Progenitor cell of endocrine pancreas (in vitro differentiated cells): ENCODE data around the gene FOXP3. TPM values are rescaled to one million over a fixed set of nuclear protein-coding genes. Genes with fewer than 3 reads are reported as not detected.
A peak's percentile ranks its signal among the peaks of the same experiment; 100 is the strongest.

Experiments
- DNase-seq: peaks from one replicate; pipeline ENCODE4 v3.0.0; 2021; ENCODE audit warnings: low spot score; ENCODE audit not compliant: unreplicated experiment
- H3K27ac Mint-ChIP-seq: 2 replicates; pipeline ENCODE4 v1.8.0; 2021; ENCODE audit warnings: mild to moderate bottlenecking, moderate library complexity, mixed read lengths
- H3K27me3 Mint-ChIP-seq: 2 replicates; pipeline ENCODE4 v1.8.0; 2021; ENCODE audit warnings: mixed read lengths
- H3K36me3 Mint-ChIP-seq: 2 replicates; pipeline ENCODE4 v1.8.0; 2022; ENCODE audit warnings: mixed read lengths; ENCODE audit not compliant: insufficient read depth
- H3K4me1 Mint-ChIP-seq: 2 replicates; pipeline ENCODE4 v1.8.0; 2021; ENCODE audit warnings: low read depth, mixed read lengths
- H3K4me3 Mint-ChIP-seq: 2 replicates; pipeline ENCODE4 v1.8.0; 2021; ENCODE audit warnings: low read depth, mild to moderate bottlenecking, moderate library complexity, mixed read lengths
- H3K9me3 Mint-ChIP-seq: 2 replicates; pipeline ENCODE4 v1.8.0; 2021; ENCODE audit warnings: low read depth, mixed read lengths
- CTCF ChIP-seq: fragments of 200-600 bp; sonication (generic); IDR thresholded peaks from one replicate; pipeline ENCODE4 v1.5.0; 2021; ENCODE audit warnings: antibody characterized with exemption, mild to moderate bottlenecking; ENCODE audit not compliant: unreplicated experiment
- total RNA-seq: library from RNA; stranded (reverse); gene quantifications from 2 replicates; pipeline ENCODE4 v1.2.1, GENCODE V29; 2021

Gene FOXP3
- total RNA-seq, 1 donor from 2014 or later = 0.24 TPM

- no peak for TF ChIP-seq CTCF
- H3K4me3 Mint-ChIP-seq = no peak overlapping the region
- H3K4me1 Mint-ChIP-seq = peaks cover 8% of the 10 kb centered on the region
- no peak overlapping the region for H3K27ac Mint-ChIP-seq
- H3K36me3 Mint-ChIP-seq = peaks cover 1% of the 10 kb centered on the region
- DNase-seq = no peak
- peaks cover 5% of the 10 kb centered on the region for H3K9me3 Mint-ChIP-seq
- H3K27me3 Mint-ChIP-seq = no peaks in the 10 kb centered on the region
Measured at GRCh38 chrX:49282647-49283011, 18.1 kb upstream of the FOXP3 start.

- no peak for TF ChIP-seq CTCF
- H3K27me3 Mint-ChIP-seq = no peaks in the 10 kb centered on the region
- H3K9me3 Mint-ChIP-seq = peaks cover 11% of the 10 kb centered on the region
- peak overlapping the region; percentile 65 for H3K27ac Mint-ChIP-seq
- H3K4me1 Mint-ChIP-seq = peaks cover 16% of the 10 kb centered on the region
- no peak for DNase-seq
- H3K36me3 Mint-ChIP-seq = peaks cover 6% of the 10 kb centered on the region
- no peak overlapping the region for H3K4me3 Mint-ChIP-seq
Measured at GRCh38 chrX:49278081-49278480, 13.6 kb upstream of the FOXP3 start.

- Mint-ChIP-seq H3K4me3 (no peak overlapping the region), H3K4me1 (peaks cover 18% of the 10 kb centered on the region), H3K27ac (peak overlapping the region; percentile 65), H3K27me3 (no peaks in the 10 kb centered on the region), H3K36me3 (peaks cover 6% of the 10 kb centered on the region), H3K9me3 (peaks cover 11% of the 10 kb centered on the region)
- DNase-seq = no peak
- TF ChIP-seq CTCF = no peak
Measured at GRCh38 chrX:49277535-49277830, 13.0 kb upstream of the FOXP3 start.

GRCh38 chrX:49276671-49277534 lies 12.4 kb upstream of the FOXP3 start:
- Mint-ChIP-seq H3K27ac (peak overlapping the region; percentile 37), H3K4me1 (peaks cover 18% of the 10 kb centered on the region), H3K4me3 (no peak overlapping the region), H3K27me3 (no peaks in the 10 kb centered on the region), H3K9me3 (peaks cover 9% of the 10 kb centered on the region), H3K36me3 (peaks cover 5% of the 10 kb centered on the region)
- DNase-seq = no peak
- TF ChIP-seq CTCF = no peak

- Mint-ChIP-seq H3K4me1 (peaks cover 23% of the 10 kb centered on the region), H3K27ac (no peak overlapping the region), H3K4me3 (no peak overlapping the region), H3K36me3 (peaks cover 6% of the 10 kb centered on the region), H3K9me3 (peaks cover 10% of the 10 kb centered on the region), H3K27me3 (no peaks in the 10 kb centered on the region)
- TF ChIP-seq CTCF = no peak
- DNase-seq = no peak
Measured at GRCh38 chrX:49276207-49276606, 11.7 kb upstream of the FOXP3 start.
